ENCODE data around the gene THADA.
"Not testable (repeated sequence)": the region's sequence is repeated elsewhere in the genome, so short reads cannot be mapped to it uniquely, and the experiment has no call there.

The THADA gene, protein sequence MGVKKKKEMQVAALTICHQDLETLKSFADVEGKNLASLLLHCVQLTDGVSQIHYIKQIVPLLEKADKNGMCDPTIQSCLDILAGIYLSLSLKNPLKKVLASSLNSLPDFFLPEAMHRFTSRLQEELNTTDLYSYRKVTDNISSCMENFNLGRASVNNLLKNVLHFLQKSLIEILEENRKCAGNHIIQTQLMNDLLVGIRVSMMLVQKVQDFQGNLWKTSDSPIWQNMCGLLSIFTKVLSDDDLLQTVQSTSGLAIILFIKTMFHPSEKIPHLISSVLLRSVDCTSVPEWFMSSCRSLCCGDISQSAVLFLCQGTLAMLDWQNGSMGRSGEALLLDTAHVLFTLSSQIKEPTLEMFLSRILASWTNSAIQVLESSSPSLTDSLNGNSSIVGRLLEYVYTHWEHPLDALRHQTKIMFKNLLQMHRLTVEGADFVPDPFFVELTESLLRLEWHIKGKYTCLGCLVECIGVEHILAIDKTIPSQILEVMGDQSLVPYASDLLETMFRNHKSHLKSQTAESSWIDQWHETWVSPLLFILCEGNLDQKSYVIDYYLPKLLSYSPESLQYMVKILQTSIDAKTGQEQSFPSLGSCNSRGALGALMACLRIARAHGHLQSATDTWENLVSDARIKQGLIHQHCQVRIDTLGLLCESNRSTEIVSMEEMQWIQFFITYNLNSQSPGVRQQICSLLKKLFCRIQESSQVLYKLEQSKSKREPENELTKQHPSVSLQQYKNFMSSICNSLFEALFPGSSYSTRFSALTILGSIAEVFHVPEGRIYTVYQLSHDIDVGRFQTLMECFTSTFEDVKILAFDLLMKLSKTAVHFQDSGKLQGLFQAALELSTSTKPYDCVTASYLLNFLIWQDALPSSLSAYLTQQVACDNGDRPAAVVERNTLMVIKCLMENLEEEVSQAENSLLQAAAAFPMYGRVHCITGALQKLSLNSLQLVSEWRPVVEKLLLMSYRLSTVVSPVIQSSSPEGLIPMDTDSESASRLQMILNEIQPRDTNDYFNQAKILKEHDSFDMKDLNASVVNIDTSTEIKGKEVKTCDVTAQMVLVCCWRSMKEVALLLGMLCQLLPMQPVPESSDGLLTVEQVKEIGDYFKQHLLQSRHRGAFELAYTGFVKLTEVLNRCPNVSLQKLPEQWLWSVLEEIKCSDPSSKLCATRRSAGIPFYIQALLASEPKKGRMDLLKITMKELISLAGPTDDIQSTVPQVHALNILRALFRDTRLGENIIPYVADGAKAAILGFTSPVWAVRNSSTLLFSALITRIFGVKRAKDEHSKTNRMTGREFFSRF (N-terminal part only)

DNA sequence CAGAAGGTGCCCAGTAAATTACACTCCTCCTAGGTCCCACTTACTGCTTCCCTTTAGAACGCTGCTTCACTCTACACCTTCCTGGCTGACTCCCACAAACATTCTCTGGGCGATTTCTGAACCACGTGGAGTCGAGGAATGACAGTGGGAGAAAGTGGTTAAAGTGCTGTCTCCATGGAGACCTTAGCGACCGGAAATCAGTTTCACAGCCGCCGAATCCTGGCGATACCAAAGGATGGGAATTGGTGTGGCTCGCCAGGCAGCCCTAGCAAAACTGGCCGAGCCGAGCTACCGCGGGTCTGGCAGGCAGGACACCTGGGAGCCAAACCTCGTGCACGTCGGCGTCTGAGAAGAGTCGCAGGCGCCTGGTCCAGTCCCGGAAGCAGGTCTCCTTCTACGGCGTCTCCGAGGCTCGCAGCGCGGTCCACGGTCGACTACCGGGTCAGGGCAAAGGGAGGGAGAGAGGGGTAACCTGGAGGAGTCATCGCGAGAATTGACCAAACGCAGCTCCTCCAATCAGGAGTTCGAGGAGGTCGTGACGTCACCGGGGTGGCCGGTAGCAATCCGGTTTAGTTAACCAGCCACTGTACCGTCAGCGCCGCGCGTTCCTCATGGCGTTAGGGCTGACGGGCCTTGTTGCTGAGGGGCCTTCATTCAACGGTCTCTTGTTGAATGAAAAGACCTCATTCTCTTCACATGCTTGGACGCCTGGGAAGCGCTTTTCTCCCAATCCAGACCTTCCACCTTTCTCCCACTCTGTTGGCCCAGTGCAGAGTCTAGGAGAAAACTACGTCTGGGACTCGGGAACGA is at the start of gene THADA:
Gene THADA (minus strand): TSS at position 436 of the 810 bp plus-strand sequence. CDS start 3,646 bp downstream, outside the sequence.
- peak; percentile 99 for DNase-seq (ENCODE audit: low read depth)

DNA sequence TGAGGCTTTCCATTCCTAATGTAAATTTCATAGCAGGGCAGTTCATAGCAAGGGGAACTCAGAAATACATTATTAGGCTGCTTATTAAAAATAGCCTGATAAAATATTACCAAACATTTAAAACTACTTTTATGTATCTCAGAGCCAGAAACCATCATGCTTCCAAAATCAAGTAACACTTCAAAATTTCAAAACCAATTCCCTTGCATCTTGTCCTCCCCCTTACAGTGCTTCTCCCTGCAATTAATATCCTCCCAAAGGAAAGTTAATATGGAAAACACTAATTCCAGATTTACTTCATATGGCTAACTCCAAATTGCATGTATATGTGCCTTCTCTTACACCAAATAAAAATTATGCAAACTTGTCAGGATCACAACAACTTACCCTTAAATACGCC is 47.8 kb upstream of the THADA start:
- no peak for DNase-seq (ENCODE audit: low read depth)

DNA sequence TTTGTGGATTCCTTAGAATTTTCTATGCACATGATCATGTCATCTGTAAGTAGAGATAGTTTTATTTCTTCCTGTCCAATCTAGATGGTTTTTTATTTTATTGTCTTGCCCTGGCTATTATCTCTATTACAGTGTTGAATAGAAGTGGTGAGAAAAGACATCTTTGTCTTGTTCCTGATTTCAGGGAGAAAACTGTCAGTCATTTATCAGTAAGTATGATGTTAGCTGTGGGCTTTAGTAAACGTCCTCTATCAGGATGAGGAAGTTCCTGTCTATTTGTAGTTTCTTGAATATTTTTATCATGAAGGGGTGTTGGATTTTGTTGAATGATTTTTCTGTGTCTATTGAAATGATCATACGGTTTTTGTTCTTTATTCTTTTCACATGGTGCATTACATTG is 46.5 kb upstream of the THADA start:
- no peak for DNase-seq (ENCODE audit: low read depth)

DNA sequence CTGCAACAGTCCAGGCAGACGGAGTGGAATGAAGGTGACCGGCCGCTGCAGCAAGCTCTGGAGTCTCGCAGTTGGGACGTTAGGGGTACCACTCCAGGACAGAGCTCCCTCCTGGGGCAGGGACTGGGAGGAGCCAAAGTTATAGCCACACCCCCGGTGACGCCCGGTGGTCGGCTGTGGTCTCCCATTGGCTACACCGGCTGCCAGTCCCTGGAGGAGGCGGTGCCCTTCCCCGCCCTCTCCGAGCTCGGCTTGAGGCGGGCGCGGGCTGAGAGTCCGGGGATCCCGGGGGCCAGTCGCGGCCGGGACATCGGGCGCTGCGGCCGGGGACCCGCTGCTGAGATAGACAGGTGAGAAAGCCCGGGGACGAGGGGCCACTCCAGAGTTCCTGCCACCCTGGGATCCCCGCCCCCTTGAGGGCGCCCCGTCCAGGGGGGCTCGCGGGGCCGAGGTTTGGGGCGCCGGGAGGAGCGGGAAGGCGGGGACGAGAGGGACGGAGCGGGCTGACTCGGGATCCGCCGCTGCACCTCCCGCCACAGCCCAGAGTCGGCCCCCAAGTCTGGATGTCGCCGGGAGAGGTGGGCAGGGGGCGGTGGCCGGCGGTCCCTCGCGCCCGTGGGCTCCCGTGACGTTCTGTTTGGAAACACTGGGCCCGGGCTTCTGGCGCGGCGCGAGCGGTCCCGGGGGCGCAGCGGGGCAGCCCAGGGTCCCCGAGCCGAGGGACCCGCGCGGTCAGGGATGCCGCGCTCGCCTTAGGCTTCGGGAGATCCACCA is 41.4 kb upstream of the THADA start, which contains the start of gene PLEKHH2:
Gene PLEKHH2 (plus strand): TSS at position 231 of the 774 bp plus-strand sequence. CDS start 7,414 bp downstream, outside the sequence.
- DNase-seq (ENCODE audit: low read depth), result peak; percentile 77

DNA sequence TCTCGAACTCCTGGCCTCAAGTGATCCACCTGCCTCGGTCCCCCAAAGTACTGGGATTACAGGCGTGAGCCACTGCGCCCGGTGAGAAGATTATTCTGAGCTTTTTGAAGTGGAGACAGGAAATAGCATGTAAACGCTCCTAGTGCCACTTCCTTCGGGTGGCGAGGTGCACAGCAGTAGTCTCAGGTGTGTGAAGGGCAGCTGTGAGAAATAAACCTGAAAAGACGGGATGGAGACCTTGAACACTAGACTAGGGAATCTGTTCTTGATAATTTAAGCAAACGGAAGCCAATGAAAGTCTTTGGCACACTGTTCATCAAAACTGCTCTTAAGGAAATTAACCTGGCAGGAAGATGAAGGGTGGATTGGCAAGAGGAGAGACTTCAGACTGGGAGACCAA is 40.8 kb upstream of the THADA start:
- DNase-seq (ENCODE audit: low read depth), result no peak

DNA sequence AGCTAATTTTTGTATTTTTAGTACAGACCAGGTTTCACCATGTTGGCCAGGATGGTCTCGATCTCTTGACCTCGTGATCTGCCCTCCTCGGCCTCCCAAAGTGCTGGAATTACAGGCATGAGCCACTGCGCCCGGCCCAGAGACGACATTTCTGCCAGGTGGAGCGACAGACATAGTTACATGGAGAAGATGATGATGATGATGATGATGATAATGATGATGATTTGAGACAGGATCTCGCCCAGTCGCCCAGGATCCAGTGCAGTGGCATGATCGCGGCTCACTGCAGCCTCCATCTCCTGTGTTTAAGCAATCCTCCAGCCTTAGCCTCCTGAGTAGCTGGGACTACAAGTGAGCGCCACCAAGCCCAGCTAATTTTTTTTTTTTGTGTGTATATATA is 40.3 kb upstream of the THADA start:
- not testable (repeated sequence) for DNase-seq (ENCODE audit: low read depth)

DNA sequence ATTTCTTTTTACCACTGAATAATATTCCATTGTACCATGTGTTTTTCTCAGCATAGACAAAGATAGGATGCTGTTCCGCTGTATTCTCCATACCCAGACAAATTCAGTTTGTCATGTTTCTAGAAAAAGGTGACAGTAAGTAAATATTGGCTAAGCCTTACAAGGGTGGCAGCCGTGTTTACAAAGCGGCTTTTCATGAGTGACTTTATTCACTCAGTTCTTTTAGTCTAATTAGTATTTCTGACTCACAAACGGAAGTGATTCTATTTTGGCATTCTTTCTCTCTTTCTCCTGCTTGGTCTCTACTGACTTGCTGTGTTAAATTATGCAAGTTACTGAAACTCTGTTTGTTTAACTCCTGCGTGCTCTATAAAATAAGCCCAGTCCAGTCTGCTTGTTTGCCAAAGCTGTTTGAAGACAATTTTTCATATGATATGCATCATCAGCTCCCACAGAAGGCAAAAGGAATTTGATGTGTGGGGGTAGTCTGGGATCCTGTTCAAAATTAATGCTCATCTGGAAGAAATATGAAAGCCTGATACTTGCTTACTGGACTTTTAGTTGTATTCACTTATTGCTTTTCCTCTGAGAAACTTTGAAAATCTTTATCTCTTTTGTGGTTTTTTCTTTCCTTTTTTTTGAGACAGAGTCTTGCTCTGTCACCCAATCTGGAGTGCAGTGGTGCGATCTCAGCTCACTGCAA is 38.9 kb upstream of the THADA start:
- peak; percentile 80 for DNase-seq (ENCODE audit: low read depth)

DNA sequence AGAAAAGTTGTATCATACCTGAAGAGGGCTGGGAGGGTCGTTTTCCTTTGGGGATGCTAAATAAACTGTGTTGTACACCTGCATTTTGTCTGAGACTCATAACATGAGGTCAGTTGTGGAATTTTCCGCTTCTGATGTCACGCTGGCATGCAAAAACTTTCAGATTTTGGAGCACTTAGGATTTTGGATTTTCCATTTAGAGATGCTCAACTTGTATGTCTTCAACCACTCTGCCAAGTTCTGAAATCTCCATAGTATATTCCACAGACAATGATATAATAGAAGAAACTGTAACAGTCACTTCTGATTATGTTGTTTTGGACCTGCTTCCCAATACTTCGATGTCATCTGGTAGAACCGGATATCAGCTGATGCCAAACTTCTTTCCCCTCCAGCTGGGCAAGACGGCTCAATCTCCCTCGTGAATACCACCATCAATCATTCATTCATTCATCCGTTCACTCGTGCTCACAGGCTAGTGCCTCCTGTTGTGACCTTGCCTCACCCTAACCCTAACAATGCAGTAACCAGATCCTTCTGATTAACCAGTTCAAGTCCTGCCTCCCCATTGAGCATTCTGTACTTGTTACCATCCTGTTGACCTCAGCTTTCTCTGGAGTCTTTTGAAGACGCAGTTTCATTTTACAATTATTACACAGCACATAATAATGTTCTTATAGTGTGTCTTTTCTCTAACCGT is 35.9 kb upstream of the THADA start:
- no peak for DNase-seq (ENCODE audit: low read depth)

DNA sequence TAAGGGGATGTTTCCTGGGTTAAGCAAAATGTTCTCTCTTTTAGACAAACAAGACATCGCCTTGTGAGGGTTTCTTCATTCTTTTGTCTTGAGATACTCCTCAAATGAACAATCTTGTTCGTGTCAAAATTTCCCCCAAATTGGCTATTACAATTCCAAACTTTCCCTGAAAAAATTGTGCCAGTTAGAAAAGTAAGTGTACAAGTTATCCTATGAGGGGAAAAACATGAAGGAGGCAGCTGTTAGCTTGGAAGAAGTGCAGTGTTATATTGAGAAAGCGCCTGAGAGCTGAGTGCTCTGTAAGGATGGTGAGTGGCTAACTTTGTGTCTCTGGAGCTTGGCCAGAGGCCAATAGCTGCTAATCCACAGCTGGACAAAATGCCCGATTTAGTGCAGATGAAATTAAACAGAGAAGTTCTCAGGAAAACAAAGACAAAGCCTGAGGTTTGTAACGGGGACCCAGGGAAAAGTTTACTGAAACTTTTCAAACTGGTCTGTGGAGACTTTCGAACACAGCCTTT is 27.2 kb upstream of the THADA start:
- DNase-seq (ENCODE audit: low read depth), result no peak

DNA sequence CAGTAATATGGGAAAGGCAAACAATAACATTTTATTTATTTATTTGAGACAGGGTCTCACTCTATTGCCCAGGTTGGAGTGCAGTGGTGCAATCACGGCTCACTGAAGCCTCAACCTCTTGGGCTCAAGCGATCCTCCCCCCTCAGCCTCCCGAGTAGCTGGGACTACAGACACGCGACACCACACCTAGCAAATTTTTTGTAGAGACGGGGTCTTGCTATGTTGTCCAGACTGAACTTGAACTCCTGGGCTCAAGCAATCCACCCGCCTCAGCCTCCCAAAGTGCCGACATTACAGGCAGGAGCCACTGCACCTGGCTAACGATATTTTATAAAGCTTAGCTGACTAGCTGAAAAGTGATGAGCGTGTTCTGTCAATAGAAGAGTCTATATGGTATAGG is 23.7 kb upstream of the THADA start:
- DNase-seq (ENCODE audit: low read depth), result no peak

DNA sequence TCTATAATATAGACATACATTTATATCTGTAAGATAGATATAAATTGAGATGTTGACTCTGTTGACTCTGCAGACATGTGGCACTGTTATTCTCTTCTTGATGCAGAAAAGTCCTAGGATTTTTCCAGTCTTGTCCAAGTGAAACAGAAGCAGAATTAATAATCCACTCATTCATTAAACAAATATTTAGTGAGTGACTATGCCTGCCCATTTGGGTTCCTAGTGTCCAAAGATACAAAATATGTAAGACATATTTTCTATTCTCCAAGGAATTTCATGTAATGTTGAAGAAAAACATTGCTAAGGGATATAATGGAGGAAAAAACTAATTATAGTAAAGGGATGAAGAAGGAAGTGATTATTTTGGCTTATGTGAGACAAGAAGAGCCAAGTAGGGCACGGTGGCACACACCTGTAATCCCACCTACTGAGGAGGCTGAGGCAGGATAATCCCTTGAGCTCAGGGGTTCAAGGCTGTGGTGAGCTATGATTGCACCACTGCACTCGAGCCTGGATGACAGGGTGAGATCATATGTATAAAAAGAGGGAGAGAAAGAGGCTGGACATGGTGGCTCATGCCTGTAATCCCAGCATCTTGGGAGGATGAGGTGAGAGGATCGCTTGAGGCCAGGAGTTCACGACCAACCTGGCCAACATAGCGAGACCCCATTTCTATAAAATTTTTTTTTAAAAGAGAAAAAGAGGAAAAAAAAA is 21.3 kb upstream of the THADA start:
- no peak for DNase-seq (ENCODE audit: low read depth)

DNA sequence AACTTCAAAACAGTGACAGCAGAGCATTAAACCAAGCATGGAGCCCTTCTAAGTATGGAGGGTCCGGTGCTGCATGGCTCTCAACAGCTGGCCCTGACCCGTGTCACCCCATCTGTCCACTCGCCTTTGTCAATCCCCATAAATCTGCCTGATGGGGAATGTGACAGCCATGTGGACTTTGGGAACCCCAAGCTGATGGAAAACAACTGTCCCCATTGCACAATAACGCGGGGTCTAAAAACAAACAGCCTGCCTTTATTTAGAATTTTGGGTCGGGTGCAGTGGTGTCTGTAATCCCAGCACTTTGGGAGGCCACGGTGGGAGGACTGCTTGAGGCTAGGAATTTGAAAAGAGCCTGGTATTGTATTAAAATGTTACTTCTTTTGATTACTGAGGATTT is 17.1 kb upstream of the THADA start:
- no peak for DNase-seq (ENCODE audit: low read depth)

DNA sequence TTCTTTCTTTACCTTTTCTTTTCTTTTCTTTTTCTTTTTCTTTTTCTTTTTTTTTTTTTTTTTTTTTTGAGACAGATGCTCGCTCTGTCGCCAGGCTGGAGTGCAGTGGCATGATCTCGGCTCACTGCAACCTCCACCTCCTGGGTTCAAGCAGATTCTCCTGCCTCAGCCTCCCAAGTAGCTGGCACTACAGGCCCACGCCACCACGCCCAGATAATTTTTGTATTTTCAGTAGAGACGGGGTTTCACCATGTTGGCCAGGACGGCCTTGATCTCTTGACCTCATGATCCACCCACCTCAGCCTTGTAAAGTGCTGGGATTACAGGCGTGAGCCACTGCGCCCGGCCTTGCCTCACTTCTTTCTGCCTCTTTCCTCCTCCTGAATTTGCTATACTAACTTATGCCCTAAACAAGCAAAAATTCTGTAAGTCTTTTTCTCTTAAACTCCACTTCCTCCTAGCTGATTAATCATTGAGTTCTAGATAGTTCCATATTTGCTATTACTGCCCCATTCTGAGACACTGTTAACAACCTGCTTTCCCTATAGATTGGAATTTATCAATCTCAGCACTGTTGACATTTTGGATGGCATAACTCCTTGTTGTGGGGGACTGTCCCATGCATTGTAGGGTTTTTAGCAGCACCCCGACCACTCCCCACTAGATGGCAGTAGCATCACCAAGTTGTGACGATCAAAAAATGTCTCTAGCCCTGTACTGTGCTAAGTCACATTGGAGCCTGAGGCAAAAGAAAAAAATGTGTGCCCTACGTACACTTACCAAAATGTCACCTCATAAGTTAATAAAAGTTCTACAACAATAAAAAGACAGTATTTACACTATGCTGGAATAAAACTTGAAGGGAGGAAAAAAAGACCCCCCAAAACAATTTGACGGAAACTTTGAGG is 16.4 kb upstream of the THADA start:
- DNase-seq (ENCODE audit: low read depth), result peak; percentile 70

DNA sequence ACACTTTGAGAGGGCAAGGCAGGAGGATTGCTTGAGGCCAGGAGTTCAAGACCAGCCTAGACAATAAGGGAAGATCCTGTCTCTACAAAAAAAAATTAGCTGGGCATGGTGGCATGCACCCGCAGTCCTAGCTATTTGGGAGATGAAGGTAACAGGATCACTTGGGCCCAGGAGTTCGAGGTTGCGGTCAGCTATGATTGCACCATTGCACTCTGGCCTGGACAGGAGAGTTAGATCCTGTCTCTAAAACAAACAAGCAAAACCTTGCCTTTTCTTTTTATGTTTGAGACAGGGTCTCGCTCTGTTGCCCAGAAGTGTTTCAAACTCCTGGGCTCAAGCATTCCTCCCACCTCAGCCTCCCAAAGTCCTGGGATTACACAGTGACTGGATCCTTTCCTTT is 14.5 kb upstream of the THADA start:
- DNase-seq (ENCODE audit: low read depth), result no peak

DNA sequence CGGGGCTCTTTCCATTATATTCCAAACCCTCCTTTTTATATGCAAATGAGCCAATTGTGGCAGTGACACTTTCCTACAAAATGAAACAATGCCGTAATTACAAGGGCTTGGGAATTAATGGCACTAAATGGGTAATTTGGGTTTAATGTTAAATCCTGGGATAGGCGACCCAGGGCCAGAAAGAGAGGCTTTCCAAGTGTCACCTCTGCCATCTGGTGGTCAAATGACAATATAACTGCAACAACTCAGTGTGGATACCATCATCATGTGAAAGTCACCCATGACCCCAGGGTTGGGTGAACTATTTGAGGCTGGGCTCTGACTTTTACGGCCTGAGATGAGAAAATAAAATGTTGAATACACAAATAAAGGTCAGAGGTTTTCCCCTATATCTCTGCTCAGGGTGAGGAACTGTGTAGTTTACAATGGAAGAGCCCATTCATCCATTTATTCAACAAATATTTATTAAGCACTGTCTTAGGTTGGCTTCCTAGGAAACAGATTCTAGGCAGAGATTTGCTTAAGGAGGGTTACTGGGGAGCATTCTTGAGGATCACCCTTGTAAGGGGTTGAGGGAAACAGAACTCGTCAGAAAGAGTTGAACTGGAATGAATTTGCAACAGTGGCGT is 13.6 kb upstream of the THADA start:
- DNase-seq (ENCODE audit: low read depth), result peak; percentile 38

DNA sequence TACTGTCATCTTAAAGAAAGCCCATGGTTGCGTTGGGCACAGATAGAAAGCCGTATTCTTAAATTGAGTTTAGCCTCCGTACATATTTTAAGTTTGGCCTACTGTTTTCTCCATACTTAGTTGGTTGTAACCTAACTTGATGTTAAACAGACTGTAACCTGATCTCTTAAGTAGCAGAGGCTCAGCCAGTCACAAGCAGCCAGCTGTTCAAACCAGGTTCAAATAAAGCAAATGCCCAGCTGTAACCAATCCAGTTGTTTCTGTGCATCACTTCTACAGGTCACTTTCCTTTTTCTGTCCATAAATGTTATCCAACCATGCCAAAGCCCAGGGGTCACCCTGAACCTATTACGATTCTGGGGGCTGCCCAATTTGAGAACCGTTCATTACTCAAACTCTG is 10.0 kb upstream of the THADA start:
- DNase-seq (ENCODE audit: low read depth), result no peak

Measured in iris pigment epithelial cell (primary cell).